IMR-90 (cell line): ENCODE data around the gene PLCZ1. TPM values are rescaled to one million over a fixed set of nuclear protein-coding genes. Genes with fewer than 3 reads are reported as not detected.

ENCODE experiments used
- ATAC-seq: fragments of 200-7000 bp; cut with Tn5 transposase; 2 replicates; pipeline ENCODE4 v1.9.1; 2020; ENCODE audit warnings: low read depth, mild to moderate bottlenecking, moderate library complexity
- BruUV-seq: library from RNA; stranded (reverse); fragments of 400-500 nt; replicated peaks from 2 replicates; lab custom pipeline; 2021; lab: Mats Ljungman, UMichigan
- CTCF ChIA-PET: fragments of 300-600 bp; formaldehyde crosslinking; extraction: SDS; loops from one replicate; lab custom pipeline; 2021; ENCODE audit warnings: antibody characterized with exemption; lab: Yijun Ruan, JAX
- POLR2A ChIA-PET: fragments of 300-600 bp; sonication (Branson Sonifier 250); formaldehyde crosslinking; loops from one replicate; lab custom pipeline; 2022; ENCODE audit warnings: antibody characterized with exemption; ENCODE audit not compliant: unreplicated experiment; lab: Charles Lee
- DNase-seq: peaks from one replicate; pipeline ENCODE4 v3.0.0; 2013
- H2AFZ ChIP-seq: replicated peaks from 2 replicates; pipeline ENCODE3; 2013; ENCODE audit warnings: low read length, mild to moderate bottlenecking; ENCODE audit not compliant: poor library complexity
- H2AK5ac ChIP-seq: 2 replicates; pipeline ENCODE4 v1.6.1; 2013; ENCODE audit warnings: low read depth, low read length, inconsistent platforms
- H2AK9ac ChIP-seq: replicated peaks from 2 replicates; pipeline ENCODE3; 2013; ENCODE audit warnings: mild to moderate bottlenecking, low read depth, low read length, moderate library complexity; ENCODE audit not compliant: poor library complexity
- H2BK120ac ChIP-seq: 2 replicates; pipeline ENCODE4 v1.6.1; 2013; ENCODE audit warnings: low read depth, low read length, inconsistent platforms
- H2BK15ac ChIP-seq: 3 replicates; pipeline ENCODE4 v1.6.1; 2013; ENCODE audit warnings: low read depth, low read length, inconsistent platforms
- H2BK20ac ChIP-seq: 2 replicates; pipeline ENCODE4 v1.6.1; 2013; ENCODE audit warnings: low read depth, mild to moderate bottlenecking, inconsistent platforms, low read length, moderate library complexity
- H2BK5ac ChIP-seq: 2 replicates; pipeline ENCODE4 v1.6.1; 2013; ENCODE audit warnings: mild to moderate bottlenecking, low read depth, low read length, inconsistent platforms; ENCODE audit not compliant: poor library complexity, severe bottlenecking
- H3K14ac ChIP-seq: replicated peaks from 2 replicates; pipeline ENCODE4 v1.6.1; 2013; ENCODE audit warnings: low read depth, low read length, inconsistent platforms
- H3K18ac ChIP-seq: 2 replicates; pipeline ENCODE4 v1.6.1; 2013; ENCODE audit warnings: low read depth, low read length, control low read depth
- H3K23ac ChIP-seq: 2 replicates; pipeline ENCODE4 v1.6.1; 2013; ENCODE audit warnings: low read depth, low read length, inconsistent platforms
- H3K27ac ChIP-seq: 2 replicates; pipeline ENCODE4 v1.5.1; 2013; ENCODE audit warnings: mild to moderate bottlenecking, control low read depth, low read length; ENCODE audit not compliant: insufficient read depth
- H3K27me3 ChIP-seq: 2 replicates; pipeline ENCODE4 v1.6.1; 2013; ENCODE audit warnings: low read length; ENCODE audit not compliant: control insufficient read depth, insufficient read depth
- H3K36me3 ChIP-seq: 2 replicates; pipeline ENCODE4 v1.6.1; 2013; ENCODE audit warnings: low read length, mixed read lengths; ENCODE audit not compliant: control insufficient read depth, insufficient read depth
- H3K4ac ChIP-seq: 2 replicates; pipeline ENCODE4 v1.6.1; 2013; ENCODE audit warnings: low read depth, low read length, inconsistent platforms
- H3K4me1 ChIP-seq: 2 replicates; pipeline ENCODE4 v1.6.1; 2013; ENCODE audit warnings: low read length, mixed read lengths; ENCODE audit not compliant: control insufficient read depth, insufficient read depth
- H3K4me2 ChIP-seq: 2 replicates; pipeline ENCODE4 v1.6.1; 2013; ENCODE audit warnings: low read depth, mild to moderate bottlenecking, control low read depth, low read length, moderate library complexity
- H3K4me3 ChIP-seq: 2 replicates; pipeline ENCODE4 v1.5.1; 2013; ENCODE audit warnings: low read depth, mild to moderate bottlenecking, control low read depth, low read length, moderate library complexity; ENCODE audit not compliant: insufficient read depth
- H3K56ac ChIP-seq: 2 replicates; pipeline ENCODE4 v1.6.1; 2013; ENCODE audit warnings: low read length, inconsistent platforms; ENCODE audit not compliant: insufficient read depth; ENCODE audit errors: extremely low read depth
- H3K79me1 ChIP-seq, 2 experiments: 2 replicates each; pipeline ENCODE4 v1.6.1; 2013; ENCODE audit warnings: low read length in 2 of 2, inconsistent platforms in 1 of 2, low read depth in 1 of 2
- H3K9ac ChIP-seq: 2 replicates; pipeline ENCODE4 v1.6.1; 2013; ENCODE audit warnings: low read depth, low read length, control low read depth
- H3K9me1 ChIP-seq: 2 replicates; pipeline ENCODE4 v1.6.1; 2013; ENCODE audit warnings: low read length, inconsistent platforms; ENCODE audit not compliant: insufficient read depth
- H3K9me3 ChIP-seq: 2 replicates; pipeline ENCODE4 v1.6.1; 2013; ENCODE audit warnings: low read length; ENCODE audit not compliant: control insufficient read depth, insufficient read depth
- H4K20me1 ChIP-seq: 2 replicates; pipeline ENCODE4 v1.6.1; 2013; ENCODE audit warnings: low read length, inconsistent platforms; ENCODE audit not compliant: insufficient read depth
- H4K5ac ChIP-seq: 2 replicates; pipeline ENCODE4 v1.6.1; 2013; ENCODE audit warnings: mild to moderate bottlenecking, low read depth, low read length, control low read depth
- H4K8ac ChIP-seq, 2 experiments: 2 replicates each; pipeline ENCODE4 v1.6.1; 2013; ENCODE audit warnings: low read depth in 2 of 2, low read length in 2 of 2, control low read depth in 1 of 2, inconsistent platforms in 1 of 2
- H4K91ac ChIP-seq: 2 replicates; pipeline ENCODE4 v1.6.1; 2013; ENCODE audit warnings: low read depth, low read length, inconsistent platforms; ENCODE audit not compliant: insufficient read depth
- CHD1 ChIP-seq: IDR thresholded peaks from 2 replicates; pipeline ENCODE4 v1.6.1; 2012; ENCODE audit warnings: low read depth, low read length, improper control_type of control experiment
- CTCF ChIP-seq: conservative IDR thresholded peaks from 2 replicates; pipeline ENCODE4 v1.5.1; 2012; ENCODE audit warnings: mild to moderate bottlenecking, low read depth, low read length, improper control_type of control experiment
- ELK1 ChIP-seq: fragments of 150-350 bp; IDR thresholded peaks from 2 replicates; pipeline ENCODE4 v1.6.1; 2016; ENCODE audit warnings: low read depth, mild to moderate bottlenecking, low read length, moderate library complexity, borderline replicate concordance
- FOS ChIP-seq: fragments of 150-350 bp; IDR thresholded peaks from 2 replicates; pipeline ENCODE4 v1.6.1; 2016; ENCODE audit warnings: low read depth, low read length
- MAFK ChIP-seq: IDR thresholded peaks from 2 replicates; pipeline ENCODE4 v1.6.1; 2012; ENCODE audit warnings: low read depth, low read length, improper control_type of control experiment
- MAZ ChIP-seq: IDR thresholded peaks from 2 replicates; pipeline ENCODE4 v1.6.1; 2012; ENCODE audit warnings: low read depth, mild to moderate bottlenecking, low read length, improper control_type of control experiment, moderate library complexity, borderline replicate concordance
- POLR2A ChIP-seq: IDR thresholded peaks from 2 replicates; pipeline ENCODE4 v1.6.1; 2012; ENCODE audit warnings: mild to moderate bottlenecking, low read depth, low read length
- RAD21 ChIP-seq: IDR thresholded peaks from 2 replicates; pipeline ENCODE4 v1.6.1; 2012; ENCODE audit warnings: low read length, improper control_type of control experiment
- RCOR1 ChIP-seq: IDR thresholded peaks from 2 replicates; pipeline ENCODE4 v1.6.1; 2012; ENCODE audit warnings: mild to moderate bottlenecking, low read length, improper control_type of control experiment; ENCODE audit not compliant: insufficient replicate concordance
- WGBS, 2 experiments: methylation state at CpG; one replicate each; pipeline versions ENCODE4 v1.1.5 to v1.1.7; 2013; ENCODE audit warnings: missing lambda C conversion rate in 2 of 2; ENCODE audit not compliant: insufficient read length in 1 of 2; ENCODE audit errors: extremely low coverage in 2 of 2; 5-methylcytosine and 5-hydroxymethylcytosine counted together
- dilution Hi-C: fragments of 300-500 bp; cut with HindIII; formaldehyde crosslinking; loops from one replicate; pipeline ENCODE4 v1.14.3; 2018; ENCODE audit warnings: low sequenced_read_pairs; ENCODE audit not compliant: unreplicated experiment
- in situ Hi-C: fragments of 300-500 bp; cut with MboI; formaldehyde crosslinking; loops from 3 replicates; pipeline ENCODE4 v1.14.3; 2019; ENCODE audit warnings: low sequenced_read_pairs, inconsistent platforms, mixed read lengths
- intact Hi-C: fragments of 100-400 bp; cut with micrococcal nuclease; formaldehyde crosslinking; loops from 2 replicates; pipeline ENCODE4 v1.10.0; 2022
- polyA plus RNA-seq, 3 experiments: library from polyadenylated mRNA; depleted of rRNA; stranded (reverse); fragments of >200 nt; gene quantifications; 2 replicates each; pipeline ENCODE4 v1.2.3, GENCODE V29; 2012; ENCODE audit warnings: low replicate concordance in 1 of 3
- total RNA-seq: library from RNA; depleted of rRNA; stranded (reverse); fragments of >200 nt; gene quantifications from 2 replicates; pipeline ENCODE4 v1.2.3, GENCODE V29; 2012
- TF ChIP-seq, protein P1 (sequence below): fragments of 150-350 bp; IDR thresholded peaks from 2 replicates; pipeline ENCODE4 v1.6.1; 2017; ENCODE audit warnings: mild to moderate bottlenecking, antibody characterized with exemption, low read length, low read depth

The PLCZ1 gene
- total and polyA plus RNA-seq, 2 of the 4 experiments (the other 2 are of a cell fraction), result not detected

- no TSS peak for BruUV-seq
- H3K27me3 ChIP-seq, result no peaks in the 10 kb centered on the region
Measured at GRCh38 chr12:18658179-18658578, 79.6 kb downstream of the PLCZ1 start.

More at GRCh38 chr12:18658179-18658578, 79.6 kb downstream of the PLCZ1 start:
- no peak overlapping the region for H3K4me3 ChIP-seq
- ChIA-PET POLR2A (interaction anchor here (0.5 kb wide), 1 partner anchor 593 kb away, joined by 4 read pairs; no protein-coding TSS in a partner anchor), CTCF (interaction anchor here (0.5 kb wide), 1 partner anchor 259 kb away, joined by 3 read pairs; no protein-coding TSS in a partner anchor)
- no peak for ATAC-seq
- TF ChIP-seq CTCF (no peak), MAFK (no peak), ELK1 (no peak), FOS (no peak), RCOR1 (no peak), CHD1 (no peak), POLR2A (no peak), MAZ (no peak), RAD21 (no peak)
- TF ChIP-seq, protein P1, sequence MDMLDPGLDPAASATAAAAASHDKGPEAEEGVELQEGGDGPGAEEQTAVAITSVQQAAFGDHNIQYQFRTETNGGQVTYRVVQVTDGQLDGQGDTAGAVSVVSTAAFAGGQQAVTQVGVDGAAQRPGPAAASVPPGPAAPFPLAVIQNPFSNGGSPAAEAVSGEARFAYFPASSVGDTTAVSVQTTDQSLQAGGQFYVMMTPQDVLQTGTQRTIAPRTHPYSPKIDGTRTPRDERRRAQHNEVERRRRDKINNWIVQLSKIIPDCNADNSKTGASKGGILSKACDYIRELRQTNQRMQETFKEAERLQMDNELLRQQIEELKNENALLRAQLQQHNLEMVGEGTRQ, result no peak
- H3K4ac ChIP-seq, result no peak overlapping the region
- no peaks in the 10 kb centered on the region for H3K9me1 ChIP-seq
- no peak overlapping the region for H3K23ac ChIP-seq
- H4K8ac ChIP-seq, result no peak overlapping the region
- no peak overlapping the region for H4K91ac ChIP-seq
- H2BK5ac ChIP-seq, result no peak overlapping the region
- no CpG with 5 or more reads among the region's 2 CpGs for WGBS, 2 experiments
- H2AK9ac ChIP-seq, result no peak overlapping the region
- no peak overlapping the region for H2BK20ac ChIP-seq
- H3K9me3 ChIP-seq, result no peaks in the 10 kb centered on the region; the same call in 1 of the 2 replicates
- H2AFZ ChIP-seq, result no peak overlapping the region
- in situ Hi-C loops, result no loop called here
- H3K36me3 ChIP-seq, result no peaks in the 10 kb centered on the region
- H2AK5ac ChIP-seq, result no peak overlapping the region
- no peak overlapping the region for H3K4me2 ChIP-seq
- no peaks in the 10 kb centered on the region for H4K20me1 ChIP-seq
- H3K4me1 ChIP-seq, result no peaks in the 10 kb centered on the region
- H4K5ac ChIP-seq, result no peak overlapping the region
- intact Hi-C loops, result no loop called here
- DNase-seq, result no peak
- no peak overlapping the region for H2BK15ac ChIP-seq
- no peak overlapping the region for H3K27ac ChIP-seq
- H3K9ac ChIP-seq, result no peak overlapping the region
- no peak overlapping the region for H3K18ac ChIP-seq
- H3K14ac ChIP-seq, result no peak overlapping the region
- H3K79me1 ChIP-seq, result no peaks in the 10 kb centered on the region
- no peak overlapping the region for H2BK120ac ChIP-seq
- dilution Hi-C loops, result no loop called here
- no peak overlapping the region for H3K56ac ChIP-seq
